T-helper 17 cell (primary cell): ENCODE data around the gene CD4. TPM values are rescaled to one million over a fixed set of nuclear protein-coding genes. Genes with fewer than 3 reads are reported as not detected.
A peak's percentile ranks its signal among the peaks of the same experiment; 100 is the strongest.

Experiments
- ATAC-seq: fragments of 150-1000 bp; cut with Tn5 transposase; 2 replicates; pipeline ENCODE4 v1.10.0; 2021; ENCODE audit warnings: mild to moderate bottlenecking, moderate library complexity
- DNase-seq, 3 donors: peaks; one replicate each; pipeline versions ENCODE4 v3.0.0 to v3.0.0-alpha.2; 2020 to 2021
- H3K9me3 ChIP-seq: one replicate; pipeline ENCODE4 v1.7.0; 2013; ENCODE audit warnings: low read length, mild to moderate bottlenecking; ENCODE audit not compliant: control insufficient read depth, poor library complexity, severe bottlenecking
- H3K27ac Mint-ChIP-seq: one replicate; pipeline ENCODE4 v1.8.0; 2022; ENCODE audit warnings: mild to moderate bottlenecking, moderate library complexity, mixed read lengths
- H3K27me3 Mint-ChIP-seq: one replicate; pipeline ENCODE4 v1.8.0; 2022; ENCODE audit warnings: mixed read lengths
- H3K36me3 Mint-ChIP-seq: one replicate; pipeline ENCODE4 v1.8.0; 2022; ENCODE audit warnings: low read depth, mixed read lengths
- H3K4me1 Mint-ChIP-seq: one replicate; pipeline ENCODE4 v1.8.0; 2022; ENCODE audit warnings: mild to moderate bottlenecking, mixed read lengths
- H3K4me3 Mint-ChIP-seq: one replicate; pipeline ENCODE4 v1.8.0; 2022; ENCODE audit warnings: mild to moderate bottlenecking, moderate library complexity, mixed read lengths
- total RNA-seq, 4 donors: library from RNA in 2 of 4; stranded (reverse) in 2 of 4; gene quantifications; one replicate each; pipeline ENCODE4 v1.2.3 and lab custom pipeline; 2022 to 2026

The CD4 gene
- total RNA-seq, 2 donors from 2014 or later = 187 to 205 TPM

DNA sequence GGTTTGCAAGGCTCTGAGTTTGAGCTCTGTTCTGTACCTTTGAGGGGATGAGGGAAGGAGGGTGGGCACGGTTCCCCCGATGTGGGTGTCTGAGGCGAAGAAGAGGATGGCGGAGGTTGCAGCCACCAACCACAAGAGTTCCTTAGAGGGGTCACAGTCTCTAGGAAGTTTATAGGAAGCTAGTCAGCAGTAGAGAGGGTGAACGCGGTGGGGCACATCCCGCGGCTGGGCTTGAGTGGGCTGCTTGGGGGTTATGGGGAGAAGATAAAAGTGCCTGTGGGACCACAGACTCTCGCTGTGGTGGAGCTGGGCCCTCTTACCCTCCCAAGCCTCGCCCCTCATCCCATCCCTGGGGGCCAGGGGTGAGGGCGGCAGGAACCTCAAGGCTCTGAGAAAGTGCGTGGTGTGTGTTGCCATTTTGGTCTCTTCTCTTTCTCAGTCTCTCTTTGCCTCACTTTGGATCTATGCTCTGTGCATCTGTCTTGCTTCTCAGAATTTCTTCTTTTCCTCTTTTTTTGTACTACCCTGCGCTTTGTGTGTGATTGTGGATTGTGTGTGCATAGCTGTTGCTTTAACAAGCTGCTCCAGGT lies 2.7 kb downstream of the CD4 start:
- DNase-seq = no peak
- H3K36me3 Mint-ChIP-seq = peaks cover 15% of the 10 kb centered on the region
- no peaks in the 10 kb centered on the region for H3K9me3 ChIP-seq
- peaks cover 59% of the 10 kb centered on the region for H3K4me1 Mint-ChIP-seq
- H3K4me3 Mint-ChIP-seq = peak overlapping the region; percentile 100
- no peaks in the 10 kb centered on the region for H3K27me3 Mint-ChIP-seq
- peak overlapping the region; percentile 99 for H3K27ac Mint-ChIP-seq
- peak; percentile 14 for ATAC-seq

DNA sequence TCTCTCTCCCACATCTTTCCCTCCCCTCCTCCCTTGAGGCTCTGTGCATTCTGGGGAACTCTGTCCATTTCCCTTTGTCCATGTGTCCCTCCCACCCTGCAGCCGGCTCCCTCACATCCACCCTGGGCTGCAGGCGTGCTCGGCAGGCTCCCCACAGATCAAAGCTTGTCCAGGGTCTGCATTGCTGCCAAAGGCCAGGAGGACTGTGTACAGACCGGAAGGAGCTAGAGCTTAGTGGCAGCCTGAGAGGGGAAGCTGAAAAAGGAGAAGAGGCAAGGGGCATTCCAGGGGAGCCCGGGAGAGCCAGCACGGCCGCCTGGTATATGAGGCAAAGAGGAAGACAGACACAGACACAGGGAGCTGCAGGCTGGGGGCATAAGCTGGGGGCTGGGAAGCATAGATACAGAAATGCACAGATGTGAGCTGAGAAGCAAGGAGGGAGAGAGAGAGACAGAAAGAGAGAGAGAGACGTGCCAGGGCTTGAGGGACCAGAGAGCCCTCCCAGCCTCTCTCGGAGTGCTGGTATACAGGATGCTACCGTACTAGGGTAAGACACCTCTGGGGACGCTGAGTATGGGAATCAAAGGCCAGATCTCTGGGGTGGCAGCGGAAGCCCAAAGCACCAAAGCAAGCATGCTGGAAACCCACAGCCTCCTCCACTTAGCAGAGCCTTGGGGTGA lies 3.3 kb downstream of the CD4 start:
- Mint-ChIP-seq H3K36me3 (peaks cover 15% of the 10 kb centered on the region), H3K4me3 (peak overlapping the region; percentile 100), H3K4me1 (peaks cover 63% of the 10 kb centered on the region), H3K27me3 (no peaks in the 10 kb centered on the region), H3K27ac (peak overlapping the region; percentile 99)
- ATAC-seq = peak; percentile 63
- peak in 1 of 3 donors; percentile 32 for DNase-seq
- no peaks in the 10 kb centered on the region for H3K9me3 ChIP-seq

DNA sequence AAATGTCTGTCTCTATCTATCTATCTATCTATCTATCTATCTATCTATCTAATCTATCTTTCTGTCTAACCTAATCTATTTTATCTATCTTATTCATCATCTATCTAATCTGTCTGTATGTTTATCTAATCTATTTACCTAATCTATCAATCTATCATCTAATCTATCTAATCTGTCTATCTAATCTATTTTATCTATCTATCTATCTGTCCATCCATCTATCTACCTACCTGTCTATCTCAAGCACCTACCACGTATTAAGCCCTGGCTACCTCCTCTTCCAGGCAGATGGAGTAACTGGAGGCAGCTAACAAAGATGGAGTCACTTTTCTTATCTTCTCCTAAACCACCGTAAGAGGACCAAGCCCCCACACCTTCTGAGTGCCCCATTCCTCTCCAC lies 5.8 kb downstream of the CD4 start:
- DNase-seq = no peak

DNA sequence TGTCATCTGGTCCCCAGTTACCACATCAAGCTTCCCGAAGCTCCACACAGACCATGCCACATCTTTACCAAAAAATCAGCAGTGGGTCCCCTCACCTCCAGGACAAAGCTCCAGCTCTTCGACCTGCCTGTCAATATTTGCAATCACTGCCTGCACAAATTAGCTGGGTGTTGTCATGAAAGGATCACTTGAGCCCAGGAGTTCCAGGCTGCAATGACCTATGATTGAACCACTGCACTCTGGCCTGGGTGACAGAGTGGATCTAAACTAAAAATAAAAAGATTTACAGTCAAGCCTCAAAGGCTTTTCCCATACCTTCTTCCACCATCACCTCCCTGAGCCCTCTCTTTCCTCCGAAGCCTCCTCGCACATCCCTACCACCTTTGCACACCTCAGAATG lies 7.2 kb downstream of the CD4 start:
- DNase-seq = no peak
- H3K27ac Mint-ChIP-seq = peak overlapping the region; percentile 83
- no peak for ATAC-seq
- no peaks in the 10 kb centered on the region for H3K27me3 Mint-ChIP-seq
- peaks cover 59% of the 10 kb centered on the region for H3K4me1 Mint-ChIP-seq
- peaks cover 18% of the 10 kb centered on the region for H3K36me3 Mint-ChIP-seq
- no peaks in the 10 kb centered on the region for H3K9me3 ChIP-seq
- peak overlapping the region; percentile 57 for H3K4me3 Mint-ChIP-seq

More for the DNA sequence above, 5.8 kb downstream of the CD4 start:
- H3K36me3 Mint-ChIP-seq = peaks cover 18% of the 10 kb centered on the region
- no peaks in the 10 kb centered on the region for H3K27me3 Mint-ChIP-seq
- no peaks in the 10 kb centered on the region for H3K9me3 ChIP-seq
- H3K27ac Mint-ChIP-seq = peak overlapping the region; percentile 83
- H3K4me3 Mint-ChIP-seq = peak overlapping the region; percentile 43
- peaks cover 62% of the 10 kb centered on the region for H3K4me1 Mint-ChIP-seq
- no peak for ATAC-seq

DNA sequence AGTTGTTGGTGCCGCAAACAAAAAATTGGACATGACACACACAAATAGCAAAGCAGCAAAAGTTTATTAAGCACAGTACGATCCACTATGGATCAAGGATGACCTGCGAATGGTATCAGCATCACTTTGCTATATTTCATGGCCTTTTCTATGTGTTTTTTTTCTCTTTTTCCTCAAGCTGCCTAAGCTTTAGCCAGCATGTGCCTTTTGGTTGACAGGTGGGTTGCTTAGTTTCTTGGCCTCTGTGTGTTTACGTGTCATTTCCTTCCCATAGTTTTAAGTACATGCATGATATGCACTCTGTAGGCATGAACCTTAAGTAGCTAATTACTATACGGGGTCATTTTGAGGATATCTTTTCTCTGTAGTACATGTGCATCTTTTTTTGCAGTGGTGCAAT lies 9.8 kb downstream of the CD4 start:
- Mint-ChIP-seq H3K27ac (peak overlapping the region; percentile 88), H3K4me3 (no peak overlapping the region), H3K27me3 (no peaks in the 10 kb centered on the region), H3K4me1 (peaks cover 40% of the 10 kb centered on the region), H3K36me3 (peaks cover 13% of the 10 kb centered on the region)
- H3K9me3 ChIP-seq = no peaks in the 10 kb centered on the region
- ATAC-seq (no peak), DNase-seq (no peak)

DNA sequence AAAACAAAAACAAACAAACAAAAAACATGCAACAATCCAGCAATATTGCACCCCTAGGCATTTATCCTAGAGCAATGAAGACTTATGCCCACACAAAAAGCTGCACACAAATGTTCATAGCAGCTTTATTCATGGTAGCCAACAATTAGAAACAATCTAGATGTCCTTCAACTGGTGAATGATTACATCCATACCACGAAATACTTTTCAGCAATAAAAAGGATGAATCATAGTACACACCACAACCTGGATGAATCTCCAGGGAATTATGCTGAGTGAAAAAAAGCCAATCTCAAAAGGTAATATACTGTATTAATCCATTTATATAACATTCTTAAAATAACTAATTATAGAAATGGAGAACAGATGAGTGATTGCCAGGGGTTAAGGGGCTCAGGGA lies 17.8 kb downstream of the CD4 start:
- ATAC-seq (no peak), DNase-seq (no peak)
- no peak overlapping the region for H3K4me3 Mint-ChIP-seq
- H3K27ac Mint-ChIP-seq = no peak overlapping the region
- peaks cover 19% of the 10 kb centered on the region for H3K4me1 Mint-ChIP-seq
- H3K27me3 Mint-ChIP-seq = no peaks in the 10 kb centered on the region
- H3K9me3 ChIP-seq = no peaks in the 10 kb centered on the region
- H3K36me3 Mint-ChIP-seq = peaks cover 8% of the 10 kb centered on the region

DNA sequence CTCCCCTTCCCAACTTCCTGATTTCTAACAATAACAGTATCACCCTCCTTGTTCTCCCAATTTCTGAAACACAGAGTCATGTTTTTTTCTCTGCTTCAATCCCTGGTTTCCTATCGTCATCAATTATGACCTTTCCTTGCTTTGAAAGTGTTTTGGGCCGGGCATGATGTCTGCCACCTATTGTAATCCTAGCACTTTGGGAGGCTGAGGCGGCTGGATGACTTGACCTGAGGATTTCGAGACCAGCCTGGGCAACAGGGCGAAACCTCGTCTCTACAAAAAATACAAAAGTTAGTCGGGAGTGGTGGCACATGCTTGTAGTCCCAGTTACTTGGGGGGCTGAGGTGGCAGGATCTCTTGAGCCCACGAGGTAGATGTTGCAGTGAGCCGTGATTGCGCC lies 19.7 kb downstream of the CD4 start:
- Mint-ChIP-seq H3K27ac (peak overlapping the region; percentile 93), H3K4me1 (peaks cover 18% of the 10 kb centered on the region), H3K27me3 (no peaks in the 10 kb centered on the region), H3K4me3 (no peak overlapping the region), H3K36me3 (peaks cover 11% of the 10 kb centered on the region)
- ATAC-seq (no peak), DNase-seq (no peak)
- no peaks in the 10 kb centered on the region for H3K9me3 ChIP-seq

DNA sequence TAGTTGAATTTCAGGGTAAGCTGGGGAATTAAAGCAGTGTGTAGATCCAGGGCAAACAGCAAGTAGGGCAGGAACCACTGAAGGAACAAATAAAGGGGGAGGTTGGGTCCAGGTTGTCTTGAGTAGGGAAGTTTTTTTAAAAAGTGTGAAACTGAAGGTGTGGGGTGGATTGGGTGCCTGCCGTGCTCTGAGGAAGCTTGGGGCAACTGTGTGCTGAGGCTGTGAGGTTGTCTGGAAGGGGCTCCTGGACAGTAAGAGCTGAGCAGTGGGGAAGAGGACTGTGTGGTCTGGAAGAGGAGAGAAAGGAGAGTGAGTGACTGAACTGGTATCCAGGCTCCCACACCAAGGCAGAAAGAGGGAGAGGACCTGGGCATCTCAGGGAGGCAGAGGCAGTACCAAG lies 21.4 kb downstream of the CD4 start:
- H3K4me1 Mint-ChIP-seq = peaks cover 16% of the 10 kb centered on the region
- peak overlapping the region; percentile 93 for H3K27ac Mint-ChIP-seq
- H3K9me3 ChIP-seq = no peaks in the 10 kb centered on the region
- DNase-seq (no peak), ATAC-seq (no peak)
- peaks cover 7% of the 10 kb centered on the region for H3K36me3 Mint-ChIP-seq
- H3K4me3 Mint-ChIP-seq = no peak overlapping the region
- no peaks in the 10 kb centered on the region for H3K27me3 Mint-ChIP-seq

DNA sequence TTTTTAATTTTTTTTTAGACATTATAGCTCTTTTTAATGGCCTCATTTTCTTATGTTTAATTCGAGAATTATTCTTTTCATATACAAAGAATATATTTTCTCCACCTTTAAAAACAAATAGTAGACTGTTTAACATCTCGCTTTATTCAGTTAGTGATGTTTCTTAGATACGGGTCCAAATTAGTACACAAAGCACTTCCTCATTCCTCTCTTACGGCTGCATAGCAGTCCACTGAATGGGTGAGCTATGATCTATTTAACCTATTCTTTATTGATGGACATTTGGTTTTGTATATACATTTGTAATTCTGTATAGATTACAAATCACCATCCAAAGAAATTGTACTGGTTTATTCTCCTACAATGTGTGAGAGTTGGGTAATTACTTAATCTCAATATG lies 24.0 kb downstream of the CD4 start:
- H3K27me3 Mint-ChIP-seq = no peaks in the 10 kb centered on the region
- DNase-seq (no peak), ATAC-seq (no peak)
- peaks cover 19% of the 10 kb centered on the region for H3K4me1 Mint-ChIP-seq
- no peak overlapping the region for H3K4me3 Mint-ChIP-seq
- peaks cover 13% of the 10 kb centered on the region for H3K36me3 Mint-ChIP-seq
- H3K9me3 ChIP-seq = no peaks in the 10 kb centered on the region
- H3K27ac Mint-ChIP-seq = no peak overlapping the region

DNA sequence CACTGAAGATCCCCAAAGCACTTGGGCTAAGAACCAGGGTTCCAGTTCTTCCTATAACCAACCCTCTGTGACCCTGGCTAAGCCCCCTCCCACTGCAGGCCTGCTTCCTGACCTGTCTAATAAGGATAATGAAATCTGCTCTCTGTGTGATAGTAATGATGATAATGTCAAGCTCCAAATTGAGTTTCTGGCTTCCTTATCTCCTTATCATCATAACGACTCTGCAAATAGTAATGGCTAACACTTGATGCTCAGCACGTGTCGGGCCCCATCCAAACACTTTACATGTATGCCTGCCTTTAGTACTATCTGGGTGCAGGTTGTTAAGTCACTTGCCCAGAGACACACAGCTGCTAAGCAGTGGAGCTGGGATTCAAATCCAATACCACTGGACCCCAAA lies 27.3 kb downstream of the CD4 start:
- DNase-seq (no peak), ATAC-seq (no peak)
- H3K36me3 Mint-ChIP-seq = peaks cover 14% of the 10 kb centered on the region
- no peaks in the 10 kb centered on the region for H3K9me3 ChIP-seq
- no peak overlapping the region for H3K27ac Mint-ChIP-seq
- H3K27me3 Mint-ChIP-seq = no peaks in the 10 kb centered on the region
- no peak overlapping the region for H3K4me3 Mint-ChIP-seq
- H3K4me1 Mint-ChIP-seq = peaks cover 18% of the 10 kb centered on the region

DNA sequence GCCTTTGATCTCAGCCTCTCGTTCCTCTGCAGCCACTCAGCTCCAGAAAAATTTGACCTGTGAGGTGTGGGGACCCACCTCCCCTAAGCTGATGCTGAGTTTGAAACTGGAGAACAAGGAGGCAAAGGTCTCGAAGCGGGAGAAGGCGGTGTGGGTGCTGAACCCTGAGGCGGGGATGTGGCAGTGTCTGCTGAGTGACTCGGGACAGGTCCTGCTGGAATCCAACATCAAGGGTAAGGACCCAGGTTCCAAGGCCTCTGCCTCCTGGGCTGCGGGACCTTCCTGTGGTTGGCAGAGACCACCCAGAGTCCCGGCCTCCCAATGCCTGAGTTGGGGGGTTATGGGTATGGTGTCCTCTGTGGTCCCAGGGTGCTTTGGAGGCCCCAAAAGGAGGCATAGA lies 27.8 kb downstream of the CD4 start:
- ATAC-seq (no peak), DNase-seq (no peak)
- H3K27ac Mint-ChIP-seq = peak overlapping the region; percentile 16
- H3K9me3 ChIP-seq = no peaks in the 10 kb centered on the region
- H3K4me3 Mint-ChIP-seq = no peak overlapping the region
- H3K27me3 Mint-ChIP-seq = no peaks in the 10 kb centered on the region
- peaks cover 21% of the 10 kb centered on the region for H3K4me1 Mint-ChIP-seq
- peaks cover 14% of the 10 kb centered on the region for H3K36me3 Mint-ChIP-seq

DNA sequence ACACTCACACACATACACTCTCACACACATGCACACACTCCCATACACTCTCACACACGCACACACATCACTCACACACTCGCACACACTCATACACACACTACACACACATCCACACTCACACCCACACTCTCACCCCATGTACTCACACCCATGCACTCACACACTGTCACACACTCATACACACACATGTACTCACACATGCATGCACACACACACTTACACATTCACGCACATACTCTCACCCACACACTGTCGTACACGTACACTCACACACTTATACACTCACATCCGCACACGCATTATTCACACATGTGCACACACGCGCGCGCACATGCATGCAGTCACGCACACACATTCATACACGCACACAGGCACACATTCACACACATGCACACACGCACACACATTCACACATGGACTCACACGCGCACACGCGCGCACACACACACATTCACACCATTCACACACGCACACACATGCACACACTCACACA lies 28.4 kb downstream of the CD4 start:
- ATAC-seq (no peak), DNase-seq (no peak)
- Mint-ChIP-seq H3K27me3 (no peaks in the 10 kb centered on the region), H3K27ac (peak overlapping the region; percentile 16), H3K36me3 (peaks cover 14% of the 10 kb centered on the region), H3K4me3 (peak overlapping the region; percentile 8), H3K4me1 (peaks cover 21% of the 10 kb centered on the region)
- no peaks in the 10 kb centered on the region for H3K9me3 ChIP-seq

DNA sequence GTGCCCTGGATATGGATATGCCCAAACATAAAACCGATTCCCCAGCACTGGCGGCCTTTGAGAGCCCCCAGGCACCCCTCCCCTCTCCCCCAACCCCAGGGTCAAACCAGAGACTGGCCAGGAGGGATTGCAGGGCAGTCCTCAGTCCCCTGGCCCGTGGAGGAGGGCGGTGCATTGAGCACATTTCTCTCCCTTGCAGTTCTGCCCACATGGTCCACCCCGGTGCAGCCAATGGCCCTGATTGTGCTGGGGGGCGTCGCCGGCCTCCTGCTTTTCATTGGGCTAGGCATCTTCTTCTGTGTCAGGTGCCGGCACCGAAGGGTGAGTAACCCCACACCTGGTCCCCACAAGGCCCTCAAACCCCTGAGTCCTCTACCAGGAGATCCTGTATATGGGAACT lies 28.9 kb downstream of the CD4 start:
- ATAC-seq = no peak
- Mint-ChIP-seq H3K4me1 (peaks cover 21% of the 10 kb centered on the region), H3K4me3 (no peak overlapping the region), H3K27ac (peak overlapping the region; percentile 16), H3K27me3 (no peaks in the 10 kb centered on the region), H3K36me3 (peaks cover 14% of the 10 kb centered on the region)
- no peak for DNase-seq
- H3K9me3 ChIP-seq = no peaks in the 10 kb centered on the region

DNA sequence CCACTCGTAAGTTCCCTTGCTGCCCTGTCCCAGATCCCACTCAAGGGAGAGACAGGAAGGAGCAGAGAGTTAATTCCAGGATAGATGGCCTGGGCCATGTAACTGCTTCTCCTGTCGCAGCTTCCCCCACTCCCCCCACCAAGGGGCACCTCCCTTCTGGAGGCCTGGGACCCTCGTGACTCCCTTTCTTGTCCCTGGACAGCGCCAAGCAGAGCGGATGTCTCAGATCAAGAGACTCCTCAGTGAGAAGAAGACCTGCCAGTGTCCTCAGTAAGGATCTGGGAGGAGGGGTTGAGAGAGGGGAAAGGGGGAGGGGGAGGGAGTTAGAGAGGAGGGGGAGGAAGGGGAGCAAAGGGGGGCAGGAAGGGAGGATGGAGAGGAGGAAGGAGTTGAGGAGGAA lies 29.3 kb downstream of the CD4 start:
- H3K27ac Mint-ChIP-seq = no peak overlapping the region
- H3K4me1 Mint-ChIP-seq = peaks cover 21% of the 10 kb centered on the region
- H3K36me3 Mint-ChIP-seq = peaks cover 14% of the 10 kb centered on the region
- peak overlapping the region; percentile 9 for H3K4me3 Mint-ChIP-seq
- ATAC-seq (no peak), DNase-seq (no peak)
- H3K27me3 Mint-ChIP-seq = no peaks in the 10 kb centered on the region
- H3K9me3 ChIP-seq = no peaks in the 10 kb centered on the region
